Ascending aorta (tissue), 2 donors: ENCODE results near the gene SMARCE1. TPM values are rescaled to one million over a fixed set of nuclear protein-coding genes. Genes with fewer than 3 reads are reported as not detected.

Experiments
- DNase-seq, 2 donors: peaks; one replicate each; pipeline ENCODE4 v3.0.0-alpha.2; 2019; ENCODE audit warnings: low spot score in 2 of 2
- H3K27ac ChIP-seq, 2 donors: fragments of 200-600 bp; sonication (generic); one replicate each; pipeline ENCODE4 v1.5.1; 2016 to 2017; ENCODE audit warnings: mild to moderate bottlenecking in 1 of 2
- H3K27me3 ChIP-seq: fragments of 200-600 bp; sonication (generic); one replicate; pipeline ENCODE4 v1.5.1; 2017
- H3K36me3 ChIP-seq, 2 donors: fragments of 200-600 bp; sonication (generic); one replicate each; pipeline ENCODE4 v1.5.1; 2016
- H3K4me1 ChIP-seq, 2 donors: fragments of 200-600 bp; sonication (generic); one replicate each; pipeline ENCODE4 v1.5.1; 2016 to 2017; ENCODE audit warnings: mild to moderate bottlenecking in 1 of 2
- H3K4me3 ChIP-seq, 2 donors: fragments of 200-600 bp; sonication (generic); one replicate each; pipeline ENCODE4 v1.5.1; 2016 to 2017; ENCODE audit warnings: mild to moderate bottlenecking in 1 of 2
- H3K9me3 ChIP-seq, 2 donors: fragments of 200-600 bp; sonication (generic); one replicate each; pipeline ENCODE4 v1.5.1; 2016
- CTCF ChIP-seq, 3 experiments: fragments of 200-600 bp in 2 of 3; fragments of 450-650 bp in 1 of 3; sonication (generic) in 2 of 3; IDR thresholded peaks; one replicate each; pipeline ENCODE4 v1.5.1; 2016 to 2019; ENCODE audit warnings: antibody characterized with exemption in 3 of 3, mild to moderate bottlenecking in 1 of 3, moderate library complexity in 1 of 3
- intact Hi-C: fragments of 100-400 bp; cut with DNase I; formaldehyde crosslinking; loops from one replicate; pipeline ENCODE4 v1.15.1; 2023
- total RNA-seq: library from RNA; depleted of rRNA; stranded (reverse); fragments of >200 nt; gene quantifications from one replicate; pipeline ENCODE4 v1.1.0, GENCODE V29; 2016

SMARCE1 gene
- total RNA-seq, 1 donor from 2014 or later, result 147 TPM

- DNase-seq, result no peak
- Histone ChIP-seq H3K36me3 (no peaks in the 10 kb centered on the region), H3K4me1 (no peaks in the 10 kb centered on the region), H3K27ac (no peak overlapping the region), H3K27me3 (no peaks in the 10 kb centered on the region), H3K4me3 (no peak overlapping the region), H3K9me3 (no peaks in the 10 kb centered on the region)
- intact Hi-C loops, result no loop called here
- TF ChIP-seq CTCF (IDR thresholded peaks at IDR 0.05), result no peak
Measured at GRCh38 chr17:40618754-40619625, 28.6 kb downstream of the SMARCE1 start.

- intact Hi-C loops, result no loop called here
- no peaks in the 10 kb centered on the region for H3K36me3 ChIP-seq
- H3K4me1 ChIP-seq, result no peaks in the 10 kb centered on the region
- H3K4me3 ChIP-seq, result no peak overlapping the region
- H3K27me3 ChIP-seq, result no peaks in the 10 kb centered on the region
- no peaks in the 10 kb centered on the region for H3K9me3 ChIP-seq
- DNase-seq, result no peak
- no peak overlapping the region for H3K27ac ChIP-seq
- TF ChIP-seq CTCF (IDR thresholded peaks at IDR 0.05), result no peak
Measured at GRCh38 chr17:40617678-40618240, 29.9 kb downstream of the SMARCE1 start.

GRCh38 chr17:40616592-40616991 lies 31.0 kb downstream of the SMARCE1 start:
- Histone ChIP-seq H3K36me3 (no peaks in the 10 kb centered on the region), H3K27ac (no peak overlapping the region), H3K4me1 (no peaks in the 10 kb centered on the region), H3K27me3 (no peaks in the 10 kb centered on the region), H3K9me3 (no peaks in the 10 kb centered on the region), H3K4me3 (no peak overlapping the region)
- intact Hi-C loops, result no loop called here
- no peak for TF ChIP-seq CTCF (IDR thresholded peaks at IDR 0.05)
- DNase-seq, result no peak

- no peak overlapping the region for H3K27ac ChIP-seq
- DNase-seq, result no peak
- H3K4me3 ChIP-seq, result no peak overlapping the region
- intact Hi-C loops, result no loop called here
- no peaks in the 10 kb centered on the region for H3K36me3 ChIP-seq
- H3K9me3 ChIP-seq, result no peaks in the 10 kb centered on the region
- H3K4me1 ChIP-seq, result no peaks in the 10 kb centered on the region
- no peaks in the 10 kb centered on the region for H3K27me3 ChIP-seq
- no peak for TF ChIP-seq CTCF (IDR thresholded peaks at IDR 0.05)
Measured at GRCh38 chr17:40615841-40616476, 31.7 kb downstream of the SMARCE1 start.

- Histone ChIP-seq H3K9me3 (no peaks in the 10 kb centered on the region), H3K4me3 (no peak overlapping the region), H3K27me3 (no peaks in the 10 kb centered on the region), H3K4me1 (no peaks in the 10 kb centered on the region), H3K36me3 (no peaks in the 10 kb centered on the region), H3K27ac (no peak overlapping the region)
- no peak for TF ChIP-seq CTCF (IDR thresholded peaks at IDR 0.05)
- intact Hi-C loops, result no loop called here
- DNase-seq, result no peak
Measured at GRCh38 chr17:40615068-40615840, 32.4 kb downstream of the SMARCE1 start.
